Measurements from ENCODE around the gene CPNE6. TPM values are rescaled to one million over a fixed set of nuclear protein-coding genes. Genes with fewer than 3 reads are reported as not detected.

CPNE6 gene
- total and polyA plus RNA-seq, 2 of the 13 experiments (the other 11 are each of a cell fraction or from before 2014, with no cell fraction given) = not detected

DNA sequence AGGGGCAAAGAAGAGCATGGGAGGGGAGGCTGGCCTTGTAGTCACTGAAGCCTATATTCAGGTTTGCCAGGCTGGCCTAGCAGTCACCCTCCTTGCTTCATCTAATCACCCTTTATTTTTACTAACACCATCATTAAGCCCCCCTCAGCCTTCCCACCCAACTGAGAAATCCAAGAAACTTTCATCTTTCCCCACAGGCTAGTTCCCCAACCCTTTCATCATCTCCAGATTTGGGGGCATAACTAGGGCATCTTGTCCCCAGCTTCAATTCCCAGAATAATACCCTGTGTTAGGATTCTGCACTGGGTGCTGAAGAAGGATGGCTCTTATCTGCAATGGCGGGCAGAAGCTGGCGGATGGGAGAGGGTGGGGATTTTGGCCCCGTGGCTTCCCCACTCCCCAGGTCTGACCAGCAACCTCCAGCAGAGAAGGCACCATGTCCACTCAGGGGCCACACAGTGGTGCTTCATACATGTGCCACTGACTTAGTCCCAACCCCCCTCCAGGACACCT lies 29.7 kb downstream of the CPNE6 start (continued):
- TF ChIP-seq JDP2 (CRISPR knock-in tag; IDR thresholded peaks at IDR 0.05; ENCODE audit: borderline replicate concordance) = no peak

DNA sequence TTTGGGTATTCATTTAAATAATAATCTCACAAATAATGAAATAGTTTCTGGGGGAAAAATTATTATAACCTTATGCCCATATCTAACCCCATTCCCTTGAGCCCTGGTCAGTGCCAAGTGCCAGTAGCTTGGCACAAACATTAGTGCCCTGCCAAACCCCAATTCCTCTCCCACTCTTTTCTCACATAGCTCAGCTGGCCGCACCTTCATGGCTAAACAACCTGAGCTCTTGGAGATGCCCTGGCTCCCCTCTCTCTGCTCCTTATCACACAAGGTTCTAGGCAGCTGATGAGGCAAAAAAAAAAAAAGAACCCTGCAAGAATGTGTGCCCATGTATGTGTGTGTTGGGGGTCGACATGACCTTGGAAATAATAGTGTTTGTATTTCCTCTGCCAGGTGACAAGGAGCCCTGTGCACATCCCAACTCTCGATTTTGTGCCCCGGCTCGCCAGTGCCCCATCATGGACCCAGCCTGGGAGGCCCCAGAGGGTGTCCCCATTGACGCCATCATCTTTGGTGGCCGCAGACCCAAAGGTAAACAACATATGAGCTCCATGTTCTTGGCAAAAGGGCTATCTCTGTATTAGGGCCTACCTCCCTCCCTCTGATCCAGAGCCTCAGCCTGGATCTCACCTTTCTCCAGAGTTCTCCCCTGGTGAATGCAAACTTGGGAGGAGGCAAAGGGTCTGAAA lies 31.1 kb downstream of the CPNE6 start:
- DNase-seq (ENCODE audit: low spot score) = no peak
- ATAC-seq = no peak
- Histone ChIP-seq H3K9ac (ENCODE audit: insufficient read depth, low read depth, low read length) (no peak overlapping the region), H4K20me1 (ENCODE audit: insufficient read depth, low read length) (no peaks in the 10 kb centered on the region), H3K9me3 (ENCODE audit: low read length) (no peaks in the 10 kb centered on the region; the same call in 1 of the 2 replicates), H2AFZ (ENCODE audit: low read length) (no peak overlapping the region), H3K27me3 (ENCODE audit: control insufficient read depth in 1 of 2, insufficient read depth in 2 of 2, low read length in 2 of 2) (no peaks in the 10 kb centered on the region), H3K79me2 (ENCODE audit: insufficient read depth, low read length) (peaks cover 3% of the 10 kb centered on the region), H3K27ac (ENCODE audit: extremely low read length, insufficient read depth, low read length) (no peak overlapping the region), H3K4me1 (ENCODE audit: insufficient read depth, low read length) (peaks cover 47% of the 10 kb centered on the region), H3K4me2 (ENCODE audit: low read depth, low read length) (no peak overlapping the region), H3K4me3 (replicated peaks in 1 of 3; ENCODE audit: insufficient read depth in 1 of 3, low read depth in 2 of 3, low read length in 3 of 3) (no peak overlapping the region), H3K36me3 (replicated peaks in 1 of 2; ENCODE audit: control insufficient read depth in 1 of 2, insufficient read depth in 2 of 2, low read length in 2 of 2) (peaks cover 40 to 57% of the 10 kb centered on the region in 2 experiments)
- ChIA-PET POLR2A (interaction anchor here (0.6 to 14.4 kb wide), 10 partner anchors 4 to 341 kb away, joined by 3 to 594 read pairs (median 6); partner anchors contain the start of genes DCAF11, EMC9, IRF9 and NRL), CTCF (ENCODE audit: low intra/inter-chr PET ratio, low total read pairs) (no interaction called here)
- TSS peak; percentile 2 for BruUV-seq (replicated peaks)
- 95% methylated on average over 7 of the region's 7 CpGs for WGBS (ENCODE audit: low lambda C conversion rate)
- no peak for FAIRE-seq
- intact Hi-C loops (cut with micrococcal nuclease; ENCODE audit: unreplicated experiment) (no loop called here), in situ Hi-C loops (cut with HindIII; ENCODE audit: extremely low pct_ligation_motif_present, low pct_unique_long_range_greater_than_20kb) (loop anchor here (25.0 kb wide), 1 partner anchor 1515 kb away; the partner anchor contains the start of genes ABHD4 and DAD1)
- no peak for TF ChIP-seq GABPA (IDR thresholded peaks at IDR 0.05; ENCODE audit: low read depth, low read length)
- no peak for TF ChIP-seq GABPA (CRISPR knock-in tag; IDR thresholded peaks at IDR 0.05; ENCODE audit: low read depth)
- TF ChIP-seq PHB2 (IDR thresholded peaks at IDR 0.05; ENCODE audit: partially characterized antibody) = no peak
- no peak for TF ChIP-seq ATF1 (CRISPR knock-in tag; IDR thresholded peaks at IDR 0.05)
- 0 out of 2 replicates have a peak, but pooled peaks have one; percentile 44 for TF ChIP-seq JUN (CRISPR knock-in tag; IDR thresholded peaks at IDR 0.05)
- TF ChIP-seq YEATS4 (CRISPR knock-in tag; IDR thresholded peaks at IDR 0.05; ENCODE audit: borderline replicate concordance) = no peak
- no peak for TF ChIP-seq ZNF12 (CRISPR knock-in tag; IDR thresholded peaks at IDR 0.05)
- TF ChIP-seq ZZZ3 (CRISPR knock-in tag; IDR thresholded peaks at IDR 0.05; ENCODE audit: borderline replicate concordance) = no peak
- no peak for TF ChIP-seq SMARCC2 (IDR thresholded peaks at IDR 0.05)
- no peak for TF ChIP-seq ZMYM4 (CRISPR knock-in tag; IDR thresholded peaks at IDR 0.05)
- TF ChIP-seq CCAR2 (optimal IDR thresholded peaks at IDR 0.05; ENCODE audit: low read depth, low read length) = peak; percentile 36
- TF ChIP-seq, protein P1, sequence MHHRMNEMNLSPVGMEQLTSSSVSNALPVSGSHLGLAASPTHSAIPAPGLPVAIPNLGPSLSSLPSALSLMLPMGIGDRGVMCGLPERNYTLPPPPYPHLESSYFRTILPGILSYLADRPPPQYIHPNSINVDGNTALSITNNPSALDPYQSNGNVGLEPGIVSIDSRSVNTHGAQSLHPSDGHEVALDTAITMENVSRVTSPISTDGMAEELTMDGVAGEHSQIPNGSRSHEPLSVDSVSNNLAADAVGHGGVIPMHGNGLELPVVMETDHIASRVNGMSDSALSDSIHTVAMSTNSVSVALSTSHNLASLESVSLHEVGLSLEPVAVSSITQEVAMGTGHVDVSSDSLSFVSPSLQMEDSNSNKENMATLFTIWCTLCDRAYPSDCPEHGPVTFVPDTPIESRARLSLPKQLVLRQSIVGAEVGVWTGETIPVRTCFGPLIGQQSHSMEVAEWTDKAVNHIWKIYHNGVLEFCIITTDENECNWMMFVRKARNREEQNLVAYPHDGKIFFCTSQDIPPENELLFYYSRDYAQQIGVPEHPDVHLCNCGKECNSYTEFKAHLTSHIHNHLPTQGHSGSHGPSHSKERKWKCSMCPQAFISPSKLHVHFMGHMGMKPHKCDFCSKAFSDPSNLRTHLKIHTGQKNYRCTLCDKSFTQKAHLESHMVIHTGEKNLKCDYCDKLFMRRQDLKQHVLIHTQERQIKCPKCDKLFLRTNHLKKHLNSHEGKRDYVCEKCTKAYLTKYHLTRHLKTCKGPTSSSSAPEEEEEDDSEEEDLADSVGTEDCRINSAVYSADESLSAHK (CRISPR knock-in tag; IDR thresholded peaks at IDR 0.05; ENCODE audit: borderline replicate concordance) = no peak
- TF ChIP-seq, protein P2, sequence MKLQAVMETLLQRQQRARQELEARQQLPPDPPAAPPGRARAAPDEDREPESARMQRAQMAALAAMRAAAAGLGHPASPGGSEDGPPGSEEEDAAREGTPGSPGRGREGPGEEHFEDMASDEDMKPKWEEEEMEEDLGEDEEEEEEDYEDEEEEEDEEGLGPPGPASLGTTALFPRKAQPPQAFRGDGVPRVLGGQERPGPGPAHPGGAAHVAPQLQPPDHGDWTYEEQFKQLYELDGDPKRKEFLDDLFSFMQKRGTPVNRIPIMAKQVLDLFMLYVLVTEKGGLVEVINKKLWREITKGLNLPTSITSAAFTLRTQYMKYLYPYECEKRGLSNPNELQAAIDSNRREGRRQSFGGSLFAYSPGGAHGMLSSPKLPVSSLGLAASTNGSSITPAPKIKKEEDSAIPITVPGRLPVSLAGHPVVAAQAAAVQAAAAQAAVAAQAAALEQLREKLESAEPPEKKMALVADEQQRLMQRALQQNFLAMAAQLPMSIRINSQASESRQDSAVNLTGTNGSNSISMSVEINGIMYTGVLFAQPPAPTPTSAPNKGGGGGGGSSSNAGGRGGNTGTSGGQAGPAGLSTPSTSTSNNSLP (IDR thresholded peaks at IDR 0.05; ENCODE audit: low read depth, low read length) = no peak
- TF ChIP-seq, protein P3, sequence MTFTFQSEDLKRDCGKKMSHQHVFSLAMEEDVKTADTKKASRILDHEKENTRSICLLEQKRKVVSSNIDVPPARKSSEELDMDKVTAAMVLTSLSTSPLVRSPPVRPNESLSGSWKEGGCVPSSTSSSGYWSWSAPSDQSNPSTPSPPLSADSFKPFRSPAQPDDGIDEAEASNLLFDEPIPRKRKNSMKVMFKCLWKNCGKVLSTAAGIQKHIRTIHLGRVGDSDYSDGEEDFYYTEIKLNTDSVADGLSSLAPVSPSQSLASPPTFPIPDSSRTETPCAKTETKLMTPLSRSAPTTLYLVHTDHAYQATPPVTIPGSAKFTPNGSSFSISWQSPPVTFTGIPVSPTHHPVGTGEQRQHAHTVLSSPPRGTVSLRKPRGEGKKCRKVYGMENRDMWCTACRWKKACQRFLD (CRISPR knock-in tag; IDR thresholded peaks at IDR 0.05; ENCODE audit: borderline replicate concordance) = no peak
- no peak for TF ChIP-seq REXO4 (CRISPR knock-in tag; IDR thresholded peaks at IDR 0.05; ENCODE audit: borderline replicate concordance)
- TF ChIP-seq TEAD2 (CRISPR knock-in tag; IDR thresholded peaks at IDR 0.05) = peak; percentile 11; the same call in 1 of the 2 replicates
- no peak for TF ChIP-seq ZFP36 (IDR thresholded peaks at IDR 0.05; ENCODE audit: borderline replicate concordance, low read depth, low read length, partially characterized antibody)

Measured in HepG2 (cell line).